ENCODE results near the gene TNS1. TPM values are rescaled to one million over a fixed set of nuclear protein-coding genes. Genes with fewer than 3 reads are reported as not detected.

The TNS1 gene
- total RNA-seq, 1 donor from 2014 or later = 59.2 TPM

DNA sequence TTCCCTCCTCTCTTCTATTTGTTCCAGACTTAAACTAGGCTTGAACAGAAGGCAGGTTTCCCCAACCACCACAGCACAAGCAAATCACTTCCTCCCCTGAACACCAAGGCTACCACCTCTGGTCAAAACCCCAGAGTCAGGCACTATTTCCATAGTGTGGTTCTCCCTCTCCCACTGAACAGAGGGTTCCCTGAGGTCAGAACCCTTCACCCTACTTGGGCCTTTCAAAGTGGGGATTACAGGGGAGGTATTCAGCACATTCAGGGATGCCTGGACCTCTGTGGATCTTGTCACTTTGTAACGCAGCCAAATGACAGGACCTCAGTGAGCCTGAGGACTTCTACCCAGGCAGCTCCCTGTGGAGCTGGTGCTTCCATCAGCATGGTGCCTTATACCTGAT is 88.7 kb downstream of the TNS1 start:
- TF ChIP-seq, protein P1, sequence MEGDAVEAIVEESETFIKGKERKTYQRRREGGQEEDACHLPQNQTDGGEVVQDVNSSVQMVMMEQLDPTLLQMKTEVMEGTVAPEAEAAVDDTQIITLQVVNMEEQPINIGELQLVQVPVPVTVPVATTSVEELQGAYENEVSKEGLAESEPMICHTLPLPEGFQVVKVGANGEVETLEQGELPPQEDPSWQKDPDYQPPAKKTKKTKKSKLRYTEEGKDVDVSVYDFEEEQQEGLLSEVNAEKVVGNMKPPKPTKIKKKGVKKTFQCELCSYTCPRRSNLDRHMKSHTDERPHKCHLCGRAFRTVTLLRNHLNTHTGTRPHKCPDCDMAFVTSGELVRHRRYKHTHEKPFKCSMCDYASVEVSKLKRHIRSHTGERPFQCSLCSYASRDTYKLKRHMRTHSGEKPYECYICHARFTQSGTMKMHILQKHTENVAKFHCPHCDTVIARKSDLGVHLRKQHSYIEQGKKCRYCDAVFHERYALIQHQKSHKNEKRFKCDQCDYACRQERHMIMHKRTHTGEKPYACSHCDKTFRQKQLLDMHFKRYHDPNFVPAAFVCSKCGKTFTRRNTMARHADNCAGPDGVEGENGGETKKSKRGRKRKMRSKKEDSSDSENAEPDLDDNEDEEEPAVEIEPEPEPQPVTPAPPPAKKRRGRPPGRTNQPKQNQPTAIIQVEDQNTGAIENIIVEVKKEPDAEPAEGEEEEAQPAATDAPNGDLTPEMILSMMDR (conservative IDR thresholded peaks at IDR 0.05) = no peak
- Mint-ChIP-seq H3K4me1 (ENCODE audit: unreplicated experiment) (peaks cover 59% of the 10 kb centered on the region), H3K9me3 (no peaks in the 10 kb centered on the region), H3K4me3 (no peak overlapping the region), H3K27me3 (no peaks in the 10 kb centered on the region), H3K36me3 (peaks cover 7% of the 10 kb centered on the region), H3K27ac (no peak overlapping the region)
- no peak for DNase-seq (ENCODE audit: extremely low spot score, unreplicated experiment)

DNA sequence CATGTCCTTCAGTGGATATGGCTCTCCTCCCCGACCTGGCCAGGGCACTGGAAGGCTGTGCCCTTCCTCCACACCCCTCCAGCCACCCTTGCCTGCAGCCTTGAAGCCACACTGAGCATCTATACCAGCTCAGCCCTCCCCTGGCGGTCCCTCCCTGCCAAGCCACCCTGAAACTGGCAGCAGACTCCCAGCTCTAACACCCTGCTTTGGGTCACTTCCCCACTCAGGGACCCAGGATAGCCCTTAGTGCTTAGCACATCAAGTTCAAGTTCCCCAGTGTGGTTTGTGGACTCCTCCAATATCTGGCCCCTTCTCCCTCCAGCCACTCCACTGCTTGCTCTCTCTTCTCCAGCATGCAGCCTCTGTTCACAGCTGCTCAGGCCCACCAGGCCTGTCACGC is 89.4 kb downstream of the TNS1 start:
- H3K36me3 Mint-ChIP-seq = peaks cover 7% of the 10 kb centered on the region
- no peak overlapping the region for H3K4me3 Mint-ChIP-seq
- no peaks in the 10 kb centered on the region for H3K9me3 Mint-ChIP-seq
- TF ChIP-seq, protein P1 (conservative IDR thresholded peaks at IDR 0.05) = no peak
- no peaks in the 10 kb centered on the region for H3K27me3 Mint-ChIP-seq
- peaks cover 53% of the 10 kb centered on the region for H3K4me1 Mint-ChIP-seq (ENCODE audit: unreplicated experiment)
- DNase-seq (ENCODE audit: extremely low spot score, unreplicated experiment) = no peak
- H3K27ac Mint-ChIP-seq = no peak overlapping the region

DNA sequence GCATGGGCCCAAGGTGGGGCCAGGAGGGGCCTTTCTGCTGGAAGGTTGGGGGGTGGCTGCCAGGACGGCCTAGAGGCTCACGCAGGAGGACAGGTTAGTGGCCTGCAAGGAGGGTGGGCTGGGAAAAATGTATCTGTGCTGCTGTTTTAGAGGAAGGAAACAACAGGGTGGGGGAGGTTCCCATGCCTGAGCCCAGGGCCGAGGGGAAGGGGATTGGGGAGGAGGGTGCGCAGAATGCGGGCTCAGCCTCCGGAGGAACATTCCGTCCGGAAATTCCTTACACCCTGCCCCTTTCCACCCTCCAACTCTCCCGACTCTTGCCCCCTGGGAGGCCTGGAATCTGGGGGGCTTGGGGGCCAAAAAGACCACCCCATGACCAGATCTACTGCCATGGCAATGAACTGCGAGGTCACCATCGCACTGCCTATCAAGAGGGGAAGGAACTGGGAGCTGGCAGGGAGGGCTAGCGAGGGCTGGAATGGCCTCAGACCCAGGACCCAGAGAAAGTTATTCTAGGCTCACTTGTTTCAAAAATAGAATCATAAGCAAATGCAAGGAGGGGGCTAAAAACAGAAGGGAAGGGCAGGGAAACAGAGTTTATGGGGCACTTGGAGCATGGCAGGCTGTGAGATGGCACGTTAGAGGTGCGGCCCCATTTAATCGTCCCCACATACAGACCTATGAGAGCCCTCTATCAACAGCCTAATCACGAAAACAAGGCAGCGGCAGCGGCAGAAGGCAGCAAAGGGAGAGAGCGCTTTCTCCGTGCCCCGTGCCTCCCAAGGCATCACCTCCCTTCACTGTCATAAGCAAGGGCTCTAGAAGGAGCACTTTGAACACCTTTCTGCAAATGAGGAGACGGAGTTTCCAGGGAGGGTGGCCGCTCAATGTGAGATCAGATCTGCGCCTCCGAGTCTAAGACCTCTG is 90.4 kb downstream of the TNS1 start:
- TF ChIP-seq, protein P1 (conservative IDR thresholded peaks at IDR 0.05) = no peak
- no peak for DNase-seq (ENCODE audit: extremely low spot score, unreplicated experiment)
- Mint-ChIP-seq H3K27ac (peak overlapping the region; percentile 16), H3K36me3 (peaks cover 3% of the 10 kb centered on the region), H3K9me3 (no peaks in the 10 kb centered on the region), H3K4me1 (ENCODE audit: unreplicated experiment) (peaks cover 50% of the 10 kb centered on the region), H3K4me3 (no peak overlapping the region), H3K27me3 (no peaks in the 10 kb centered on the region)

DNA sequence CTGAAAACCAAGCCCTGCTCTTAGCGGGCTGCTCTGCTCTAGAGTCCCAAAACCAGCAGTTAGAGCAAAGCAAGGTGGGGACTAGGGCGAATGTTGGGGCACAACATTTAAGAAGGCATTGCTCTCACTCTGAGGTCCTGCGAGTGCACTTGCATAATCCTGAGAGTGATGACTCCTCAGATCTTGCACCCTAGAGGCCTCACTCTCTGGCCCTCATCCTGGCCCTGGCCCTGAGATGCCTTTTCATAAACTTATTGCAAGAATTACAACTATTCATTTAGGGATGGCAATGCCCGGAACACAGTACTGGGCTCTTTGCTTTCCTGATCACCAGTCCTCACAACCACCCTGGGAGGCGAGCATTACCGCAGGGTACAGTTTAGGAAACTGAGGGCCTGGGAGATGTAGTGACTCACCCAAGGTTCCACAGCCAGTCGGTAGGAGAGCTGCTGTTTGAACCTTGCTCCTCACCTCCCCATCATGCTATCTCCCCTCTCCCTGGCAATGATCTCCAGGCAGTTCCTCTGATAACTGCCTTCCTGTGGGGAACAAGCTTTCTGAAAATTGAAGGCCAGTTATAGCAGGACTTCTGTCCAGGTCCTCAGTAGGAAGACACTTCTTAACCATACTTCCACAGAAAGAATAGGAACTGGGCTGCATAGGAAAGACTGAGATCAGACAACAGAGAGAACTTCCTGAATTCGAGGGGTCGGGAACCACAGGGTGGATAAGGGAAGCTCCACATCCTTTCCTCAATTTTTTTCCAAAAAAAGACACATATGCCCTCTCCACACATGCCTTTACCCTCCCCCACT is 91.3 kb downstream of the TNS1 start:
- no peaks in the 10 kb centered on the region for H3K36me3 Mint-ChIP-seq
- no peak overlapping the region for H3K4me3 Mint-ChIP-seq
- peaks cover 50% of the 10 kb centered on the region for H3K4me1 Mint-ChIP-seq (ENCODE audit: unreplicated experiment)
- H3K27me3 Mint-ChIP-seq = no peaks in the 10 kb centered on the region
- no peak for DNase-seq (ENCODE audit: extremely low spot score, unreplicated experiment)
- TF ChIP-seq, protein P1 (conservative IDR thresholded peaks at IDR 0.05) = no peak
- H3K9me3 Mint-ChIP-seq = no peaks in the 10 kb centered on the region
- H3K27ac Mint-ChIP-seq = peak overlapping the region; percentile 16

DNA sequence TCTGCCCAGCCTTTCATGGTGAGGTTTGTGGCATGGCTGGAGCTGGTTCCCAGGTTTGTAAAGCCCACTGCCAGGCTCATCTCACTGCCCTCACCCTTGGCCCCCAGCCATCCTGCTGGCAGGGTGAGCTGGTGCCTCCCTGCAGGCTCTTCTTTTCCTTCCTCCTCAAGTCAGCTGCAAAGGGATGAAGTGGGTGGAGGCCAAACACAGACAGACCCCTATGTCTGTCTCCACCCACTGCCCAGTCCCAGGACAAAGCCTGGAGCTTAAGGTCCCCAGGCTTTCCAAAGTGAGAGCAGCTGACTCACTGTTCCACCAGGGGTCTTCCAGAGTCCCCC is 92.0 kb downstream of the TNS1 start:
- no peak for DNase-seq (ENCODE audit: extremely low spot score, unreplicated experiment)
- Mint-ChIP-seq H3K27ac (no peak overlapping the region), H3K27me3 (no peaks in the 10 kb centered on the region), H3K4me3 (no peak overlapping the region), H3K4me1 (ENCODE audit: unreplicated experiment) (peaks cover 48% of the 10 kb centered on the region), H3K36me3 (no peaks in the 10 kb centered on the region), H3K9me3 (no peaks in the 10 kb centered on the region)
- TF ChIP-seq, protein P1 (conservative IDR thresholded peaks at IDR 0.05) = no peak

All from type B pancreatic cell (in vitro differentiated cells).